Lower leg skin (tissue), 3 donors: ENCODE results near the gene SLC16A6.
"Not testable (repeated sequence)": the region's sequence is repeated elsewhere in the genome, so short reads cannot be mapped to it uniquely, and the experiment has no call there.

Experiments
- CTCF ChIP-seq, 3 donors: fragments of 450-650 bp; IDR thresholded peaks; one replicate each; pipeline ENCODE4 v1.5.1; 2016; ENCODE audit warnings: antibody characterized with exemption in 3 of 3, mild to moderate bottlenecking in 3 of 3, moderate library complexity in 2 of 3
- POLR2A ChIP-seq, 2 donors: fragments of 450-650 bp; IDR thresholded peaks; one replicate each; pipeline ENCODE4 v1.6.1; 2016 to 2017; ENCODE audit warnings: antibody characterized with exemption in 2 of 2, mild to moderate bottlenecking in 1 of 2, moderate library complexity in 1 of 2

GRCh38 chr17:68262467-68262866 is 28.5 kb downstream of the SLC16A6 start:
- TF ChIP-seq CTCF, POLR2A (IDR thresholded peaks at IDR 0.05): not testable (repeated sequence)
